ENCODE data around the gene IL21R. TPM values are rescaled to one million over a fixed set of nuclear protein-coding genes. Genes with fewer than 3 reads are reported as not detected.
"Not testable (repeated sequence)": the region's sequence is repeated elsewhere in the genome, so short reads cannot be mapped to it uniquely, and the experiment has no call there.

The IL21R gene
- total RNA-seq, 4 donors from 2014 or later: 0.23 to 0.40 (median 0.25) TPM; not detected in 1

- no peaks in the 10 kb centered on the region for H3K4me1 ChIP-seq
- peaks cover 0 to 44% (median 0%) of the 10 kb centered on the region in 3 donors for H3K9me3 ChIP-seq
- H3K4me3 ChIP-seq: no peak overlapping the region
- no peak overlapping the region for H3K27ac ChIP-seq
- ATAC-seq: no peak
- H3K36me3 ChIP-seq: no peaks in the 10 kb centered on the region
- H3K27me3 ChIP-seq: peaks cover 10% of the 10 kb centered on the region
- TF ChIP-seq POLR2A (IDR thresholded peaks at IDR 0.05) (no peak), POLR2AphosphoS5 (IDR thresholded peaks at IDR 0.05) (no peak), CTCF (IDR thresholded peaks at IDR 0.05) (no peak), EP300 (IDR thresholded peaks at IDR 0.05) (no peak)
Measured at GRCh38 chr16:27394516-27394915, 7.5 kb upstream of the IL21R start.

GRCh38 chr16:27398341-27398893 is 3.6 kb upstream of the IL21R start:
- H3K27ac ChIP-seq, H3K36me3 ChIP-seq, ATAC-seq, H3K4me3 ChIP-seq: not testable (repeated sequence)
- peaks cover 0 to 26% (median 0%) of the 10 kb centered on the region in 3 donors for H3K9me3 ChIP-seq
- H3K27me3 ChIP-seq: peaks cover 13% of the 10 kb centered on the region
- WGBS, 2 donors (ENCODE audit: low coverage in 1 of 2): 67 to 73% methylated on average over 3 to 9 of the region's 15 CpGs
- H3K4me1 ChIP-seq: peaks cover 0 to 12% (median 2%) of the 10 kb centered on the region in 3 donors

GRCh38 chr16:27398894-27399853 is 2.8 kb upstream of the IL21R start:
- Histone ChIP-seq H3K4me3 (no peak overlapping the region), H3K9me3 (peaks cover 0 to 19% (median 0%) of the 10 kb centered on the region in 3 donors), H3K4me1 (peaks cover 0 to 12% (median 2%) of the 10 kb centered on the region in 3 donors), H3K27ac (no peak overlapping the region), H3K36me3 (no peaks in the 10 kb centered on the region), H3K27me3 (peaks cover 21% of the 10 kb centered on the region)
- 76 to 93% methylated on average over 8 of the region's 8 CpGs for WGBS, 2 donors (ENCODE audit: low coverage in 1 of 2)
- TF ChIP-seq CTCF (IDR thresholded peaks at IDR 0.05) (no peak), EP300 (IDR thresholded peaks at IDR 0.05) (no peak), POLR2AphosphoS5 (IDR thresholded peaks at IDR 0.05) (no peak), POLR2A (IDR thresholded peaks at IDR 0.05) (no peak)
- no peak for ATAC-seq

- ATAC-seq: no peak
- 83 to 93% methylated on average over 2 of the region's 2 CpGs for WGBS, 2 donors (ENCODE audit: low coverage in 1 of 2)
- Histone ChIP-seq H3K36me3 (no peaks in the 10 kb centered on the region), H3K4me1 (peaks cover 0 to 12% (median 2%) of the 10 kb centered on the region in 3 donors), H3K27ac (no peak overlapping the region), H3K27me3 (peaks cover 29% of the 10 kb centered on the region), H3K9me3 (peaks cover 0 to 11% (median 0%) of the 10 kb centered on the region in 3 donors), H3K4me3 (no peak overlapping the region)
- TF ChIP-seq CTCF (IDR thresholded peaks at IDR 0.05): no peak
Measured at GRCh38 chr16:27399969-27400368, 2.0 kb upstream of the IL21R start.

GRCh38 chr16:27400751-27401620 is 988 bp upstream of the IL21R start:
- 31 to 50% methylated on average over 10 of the region's 11 CpGs for WGBS, 2 donors (ENCODE audit: low coverage in 1 of 2)
- TF ChIP-seq EP300 (IDR thresholded peaks at IDR 0.05) (no peak), POLR2A (IDR thresholded peaks at IDR 0.05) (no peak), POLR2AphosphoS5 (IDR thresholded peaks at IDR 0.05) (no peak), CTCF (IDR thresholded peaks at IDR 0.05) (no peak)
- no peak overlapping the region for H3K27ac ChIP-seq

More at GRCh38 chr16:27400751-27401620, 988 bp upstream of the IL21R start:
- Histone ChIP-seq H3K27me3 (peaks cover 39% of the 10 kb centered on the region), H3K4me1 (peaks cover 0 to 12% (median 2%) of the 10 kb centered on the region in 3 donors), H3K36me3 (no peaks in the 10 kb centered on the region), H3K4me3 (no peak overlapping the region), H3K9me3 (peaks cover 0 to 1% (median 0%) of the 10 kb centered on the region in 3 donors)
- ATAC-seq: no peak
